Fibroblast of lung (primary cell): ENCODE data around the gene POLR2E. TPM values are rescaled to one million over a fixed set of nuclear protein-coding genes. Genes with fewer than 3 reads are reported as not detected.

Source experiments
- DNase-seq, 2 donors: peaks; one replicate each; pipeline versions ENCODE4 v3.0.0 to v3.0.0-alpha.2; 2010; ENCODE audit warnings: low read depth in 2 of 2
- H2AFZ ChIP-seq: 2 replicates; pipeline ENCODE4 v1.5.1; 2012; ENCODE audit warnings: low read length, control low read depth, inconsistent platforms
- H3K27ac ChIP-seq: 2 replicates; pipeline ENCODE4 v1.5.1; 2011; ENCODE audit warnings: low read length, control low read depth; ENCODE audit not compliant: insufficient read depth
- H3K27me3 ChIP-seq: 2 replicates; pipeline ENCODE4 v1.5.1; 2011; ENCODE audit warnings: mild to moderate bottlenecking, low read length; ENCODE audit not compliant: control insufficient read depth, insufficient read depth
- H3K36me3 ChIP-seq: 2 replicates; pipeline ENCODE4 v1.5.1; 2011; ENCODE audit warnings: low read length; ENCODE audit not compliant: control insufficient read depth, insufficient read depth
- H3K4me1 ChIP-seq: 2 replicates; pipeline ENCODE4 v1.5.1; 2011; ENCODE audit warnings: low read length; ENCODE audit not compliant: control insufficient read depth, insufficient read depth; ENCODE audit errors: extremely low read depth
- H3K4me2 ChIP-seq: 2 replicates; pipeline ENCODE4 v1.5.1; 2011; ENCODE audit warnings: low read length, control low read depth; ENCODE audit not compliant: insufficient read depth; ENCODE audit errors: extremely low read depth
- H3K4me3 ChIP-seq, 4 experiments: fragments of 200-600 bp in 1 of 4; sonication (generic) in 1 of 4; replicated peaks in 1 of 4; 2 replicates each; pipeline ENCODE4 v1.5.1; 2011 to 2016; ENCODE audit warnings: low read length in 4 of 4, low read depth in 3 of 4, mild to moderate bottlenecking in 3 of 4, control low read depth in 2 of 4, inconsistent platforms in 1 of 4, mixed read lengths in 1 of 4; ENCODE audit not compliant: insufficient read depth in 1 of 4; ENCODE audit errors: control extremely low read depth in 1 of 4
- H3K79me2 ChIP-seq: 2 replicates; pipeline ENCODE4 v1.5.1; 2012; ENCODE audit warnings: mild to moderate bottlenecking, low read length, inconsistent platforms; ENCODE audit not compliant: control insufficient read depth, insufficient read depth
- H3K9ac ChIP-seq: 2 replicates; pipeline ENCODE4 v1.5.1; 2011; ENCODE audit warnings: mild to moderate bottlenecking, low read length, control low read depth; ENCODE audit not compliant: insufficient read depth
- H3K9me3 ChIP-seq: 2 replicates; pipeline ENCODE4 v1.5.1; 2012; ENCODE audit warnings: low read depth, low read length; ENCODE audit not compliant: control insufficient read depth, insufficient read depth
- H4K20me1 ChIP-seq: 2 replicates; pipeline ENCODE4 v1.5.1; 2011; ENCODE audit warnings: low read length; ENCODE audit not compliant: control insufficient read depth, insufficient read depth; ENCODE audit errors: extremely low read depth
- EZH2 ChIP-seq: IDR thresholded peaks from 2 replicates; pipeline ENCODE4 v1.5.1; 2012; ENCODE audit warnings: low read length, control low read depth, mild to moderate bottlenecking; ENCODE audit errors: missing control alignments
- polyA plus RNA-seq, 2 donors: library from polyadenylated mRNA; depleted of rRNA in 1 of 2; stranded (reverse) in 1 of 2; unstranded in 1 of 2; fragments of >200 nt; gene quantifications; 2 replicates each; pipeline ENCODE4 v1.2.1, GENCODE V29; 2011 to 2012; ENCODE audit warnings: missing spikeins in 1 of 2
- total RNA-seq: library from RNA; depleted of rRNA; stranded (reverse); fragments of >200 nt; gene quantifications from 2 replicates; pipeline ENCODE4 v1.2.1, GENCODE V29; 2014
- TF ChIP-seq, protein P1 (sequence below), 2 donors: IDR thresholded peaks in 1 of 2; conservative IDR thresholded peaks in 1 of 2; 1 replicate in 1 of 2; 2 replicates in 1 of 2; pipeline ENCODE4 v1.5.1; 2011 to 2012; ENCODE audit warnings: low read length in 2 of 2, control low read depth in 1 of 2, inconsistent platforms in 1 of 2, low read depth in 1 of 2, mild to moderate bottlenecking in 1 of 2

Gene POLR2E
- total and polyA plus RNA-seq, 2 donors (not counting 1 experiment from before 2014, with no cell fraction given): 55.2 to 130 TPM

DNA sequence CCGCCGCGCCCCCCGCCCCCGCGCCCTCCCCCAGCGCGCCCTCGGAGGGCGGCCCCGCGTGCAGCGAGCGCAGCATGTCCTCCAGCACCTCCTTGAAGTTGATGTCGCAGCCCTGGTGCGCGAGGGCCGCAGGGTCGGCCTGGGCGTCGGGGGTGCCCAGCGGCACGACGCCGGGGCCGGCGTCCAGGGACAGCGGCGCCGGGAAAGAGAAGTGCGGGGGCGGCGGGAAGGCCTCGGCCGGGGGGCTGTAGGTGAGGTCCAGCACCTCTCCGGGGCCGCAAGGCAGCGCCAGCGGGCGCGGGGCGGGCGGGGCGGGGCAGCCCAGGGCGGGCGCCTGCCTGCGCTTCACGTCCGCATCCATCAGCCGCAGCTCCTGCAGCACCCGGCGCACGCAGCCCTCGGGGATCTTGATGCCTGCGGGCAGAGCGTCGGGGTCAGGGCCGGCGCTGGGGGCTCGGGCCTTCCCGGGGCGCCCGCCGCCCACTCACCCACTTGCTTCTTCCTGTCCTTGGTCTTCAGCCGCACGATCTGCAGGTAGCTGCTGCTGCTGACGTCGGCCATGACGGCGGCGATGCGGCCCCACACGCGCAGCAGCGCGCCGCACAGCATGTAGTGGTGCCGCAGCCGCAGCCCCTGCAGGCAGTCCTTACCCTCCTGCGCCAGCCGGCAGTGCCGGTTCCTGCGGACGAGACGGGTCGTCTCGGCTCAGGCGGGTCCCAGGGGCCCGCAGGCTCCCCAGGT lies 13.3 kb upstream of the POLR2E start:
- no peak overlapping the region for H3K4me2 ChIP-seq
- H3K27ac ChIP-seq: no peak overlapping the region
- no peak for TF ChIP-seq EZH2
- TF ChIP-seq, protein P1, sequence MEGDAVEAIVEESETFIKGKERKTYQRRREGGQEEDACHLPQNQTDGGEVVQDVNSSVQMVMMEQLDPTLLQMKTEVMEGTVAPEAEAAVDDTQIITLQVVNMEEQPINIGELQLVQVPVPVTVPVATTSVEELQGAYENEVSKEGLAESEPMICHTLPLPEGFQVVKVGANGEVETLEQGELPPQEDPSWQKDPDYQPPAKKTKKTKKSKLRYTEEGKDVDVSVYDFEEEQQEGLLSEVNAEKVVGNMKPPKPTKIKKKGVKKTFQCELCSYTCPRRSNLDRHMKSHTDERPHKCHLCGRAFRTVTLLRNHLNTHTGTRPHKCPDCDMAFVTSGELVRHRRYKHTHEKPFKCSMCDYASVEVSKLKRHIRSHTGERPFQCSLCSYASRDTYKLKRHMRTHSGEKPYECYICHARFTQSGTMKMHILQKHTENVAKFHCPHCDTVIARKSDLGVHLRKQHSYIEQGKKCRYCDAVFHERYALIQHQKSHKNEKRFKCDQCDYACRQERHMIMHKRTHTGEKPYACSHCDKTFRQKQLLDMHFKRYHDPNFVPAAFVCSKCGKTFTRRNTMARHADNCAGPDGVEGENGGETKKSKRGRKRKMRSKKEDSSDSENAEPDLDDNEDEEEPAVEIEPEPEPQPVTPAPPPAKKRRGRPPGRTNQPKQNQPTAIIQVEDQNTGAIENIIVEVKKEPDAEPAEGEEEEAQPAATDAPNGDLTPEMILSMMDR (conservative IDR thresholded peaks at IDR 0.05 in 1 of 2, IDR thresholded peaks at IDR 0.05 in 1 of 2; ENCODE audit: low read depth in 1 of 2, low read length in 2 of 2): no peak
- no peak overlapping the region for H2AFZ ChIP-seq
- H3K9me3 ChIP-seq: no peaks in the 10 kb centered on the region
- H3K4me3 ChIP-seq: no peak overlapping the region
- DNase-seq: no peak
- H3K9ac ChIP-seq: no peak overlapping the region
- no peaks in the 10 kb centered on the region for H3K27me3 ChIP-seq
- peaks cover 3% of the 10 kb centered on the region for H4K20me1 ChIP-seq
- peaks cover 56% of the 10 kb centered on the region for H3K36me3 ChIP-seq
- H3K4me1 ChIP-seq: peaks cover 3% of the 10 kb centered on the region
- peaks cover 15% of the 10 kb centered on the region for H3K79me2 ChIP-seq

DNA sequence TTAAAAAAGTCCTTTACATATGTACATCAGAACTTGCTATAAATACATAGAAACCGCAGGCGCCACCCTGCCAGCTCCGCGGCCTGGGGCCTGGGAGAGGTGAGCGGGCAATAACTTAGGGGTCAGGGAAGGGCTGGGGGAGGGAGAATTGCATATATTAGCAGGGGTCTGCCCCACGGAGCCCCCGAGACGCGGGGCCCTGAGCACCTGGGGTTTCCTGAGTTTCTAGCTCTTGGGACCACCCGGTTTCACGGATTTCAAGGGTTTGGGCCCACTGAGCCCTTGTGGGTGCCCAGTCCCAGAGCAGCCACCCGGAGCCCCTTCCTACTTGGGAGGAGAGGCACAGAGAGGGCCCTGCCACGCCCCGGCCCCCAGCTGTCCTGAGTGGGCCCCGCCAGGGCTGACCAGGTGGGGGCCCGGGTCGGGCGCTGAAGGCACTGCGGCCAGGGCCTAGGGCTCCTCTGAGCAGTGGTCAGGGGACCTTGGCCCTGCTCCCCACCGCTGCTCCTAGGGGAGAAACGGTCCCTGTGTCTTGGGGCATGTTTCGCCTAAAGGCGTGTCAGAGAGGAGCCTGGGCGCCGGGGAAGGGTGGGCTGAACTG lies 12.6 kb upstream of the POLR2E start:
- no peak overlapping the region for H3K4me2 ChIP-seq
- H3K9ac ChIP-seq: no peak overlapping the region
- no peaks in the 10 kb centered on the region for H3K27me3 ChIP-seq
- TF ChIP-seq, protein P1 (conservative IDR thresholded peaks at IDR 0.05 in 1 of 2, IDR thresholded peaks at IDR 0.05 in 1 of 2; ENCODE audit: low read depth in 1 of 2, low read length in 2 of 2): no peak
- TF ChIP-seq EZH2: no peak
- H4K20me1 ChIP-seq: peaks cover 2% of the 10 kb centered on the region
- DNase-seq: no peak
- no peaks in the 10 kb centered on the region for H3K9me3 ChIP-seq
- peaks cover 15% of the 10 kb centered on the region for H3K79me2 ChIP-seq
- peaks cover 10% of the 10 kb centered on the region for H3K4me1 ChIP-seq
- peaks cover 52% of the 10 kb centered on the region for H3K36me3 ChIP-seq
- no peak overlapping the region for H2AFZ ChIP-seq
- H3K27ac ChIP-seq: no peak overlapping the region
- no peak overlapping the region for H3K4me3 ChIP-seq

DNA sequence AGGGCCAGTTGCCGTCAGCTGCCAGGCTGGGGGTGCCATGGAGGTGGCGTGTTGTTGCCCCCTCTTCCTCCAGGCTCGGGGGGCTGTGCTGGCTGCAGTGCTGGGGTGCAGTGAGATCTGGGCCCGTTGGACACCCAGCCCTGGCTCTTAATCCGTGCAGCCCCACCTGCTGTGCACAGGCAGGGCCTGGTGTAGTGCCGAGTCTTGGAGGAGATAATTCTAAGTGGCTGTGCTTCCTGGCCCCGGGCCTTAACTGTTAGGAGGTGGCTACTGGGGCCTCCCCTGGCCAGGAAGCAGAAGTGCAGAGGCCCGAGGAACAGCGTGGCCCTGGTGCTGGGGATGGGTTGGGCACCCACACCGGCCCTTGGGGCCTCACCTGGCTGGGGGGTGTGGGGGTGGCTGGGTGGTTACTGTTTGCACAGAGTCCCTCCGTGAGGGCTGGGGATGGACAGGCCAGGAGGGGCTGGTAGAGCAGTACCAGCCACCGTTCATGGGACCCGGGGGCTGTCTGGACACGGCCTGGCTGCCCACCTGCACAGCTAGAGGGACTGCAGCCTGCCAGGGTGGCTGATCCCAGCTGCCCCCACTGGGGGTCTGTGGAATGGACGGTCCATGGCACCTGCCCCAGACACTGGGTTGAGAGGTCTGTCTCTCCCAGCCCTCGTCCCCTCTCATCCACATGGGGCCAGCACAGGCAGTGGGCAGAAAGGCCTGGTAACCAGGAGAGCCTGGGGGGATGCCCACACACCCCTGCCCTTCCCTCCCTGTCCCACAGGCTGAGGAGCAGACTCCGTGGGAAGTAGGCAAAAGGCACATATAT lies 11.9 kb upstream of the POLR2E start:
- Histone ChIP-seq H4K20me1 (no peaks in the 10 kb centered on the region), H3K4me2 (no peak overlapping the region), H3K4me1 (peaks cover 13% of the 10 kb centered on the region), H3K9me3 (no peaks in the 10 kb centered on the region), H2AFZ (no peak overlapping the region), H3K79me2 (peaks cover 15% of the 10 kb centered on the region), H3K27ac (no peak overlapping the region), H3K9ac (no peak overlapping the region), H3K4me3 (no peak overlapping the region), H3K36me3 (peaks cover 46% of the 10 kb centered on the region), H3K27me3 (no peaks in the 10 kb centered on the region)
- peak; percentile 51 to 54 for DNase-seq
- TF ChIP-seq EZH2: no peak
- TF ChIP-seq, protein P1 (conservative IDR thresholded peaks at IDR 0.05 in 1 of 2, IDR thresholded peaks at IDR 0.05 in 1 of 2; ENCODE audit: low read depth in 1 of 2, low read length in 2 of 2): peak in 1 of 2 donors; percentile 8
